IPS DF 4.7 (cell line): ENCODE results near the gene PHC2.

Source experiments
- DNase-seq: peaks from one replicate; pipeline ENCODE4 v3.0.0-alpha.2; 2013; ENCODE audit warnings: low spot score; ENCODE audit errors: extremely low read depth

Gene PHC2

GRCh38 chr1:33425900-33426299, 5.0 kb downstream of the PHC2 start:
- DNase-seq: no peak

GRCh38 chr1:33424610-33425009, 6.3 kb downstream of the PHC2 start:
- no peak for DNase-seq

GRCh38 chr1:33424205-33424604, 6.7 kb downstream of the PHC2 start:
- no peak for DNase-seq

- DNase-seq: no peak
Observed at GRCh38 chr1:33420870-33421775, 9.8 kb downstream of the PHC2 start.

- DNase-seq: no peak
Observed at GRCh38 chr1:33418811-33419210, 12.1 kb downstream of the PHC2 start.

- no peak for DNase-seq
Observed at GRCh38 chr1:33414879-33415278, 16.0 kb downstream of the PHC2 start.

- DNase-seq: no peak
Observed at GRCh38 chr1:33410091-33410701, 20.7 kb downstream of the PHC2 start.

- no peak for DNase-seq
Observed at GRCh38 chr1:33408093-33408436, 22.8 kb downstream of the PHC2 start.

GRCh38 chr1:33407352-33408092, 23.4 kb downstream of the PHC2 start:
- no peak for DNase-seq

- no peak for DNase-seq
Observed at GRCh38 chr1:33402206-33402605, 28.7 kb downstream of the PHC2 start.

- no peak for DNase-seq
Observed at GRCh38 chr1:33401471-33401870, 29.4 kb downstream of the PHC2 start.

GRCh38 chr1:33400153-33400911, 30.6 kb downstream of the PHC2 start:
- no peak for DNase-seq

- no peak for DNase-seq
Observed at GRCh38 chr1:33399375-33399774, 31.5 kb downstream of the PHC2 start.

GRCh38 chr1:33397994-33398393, 32.9 kb downstream of the PHC2 start:
- no peak for DNase-seq

GRCh38 chr1:33397125-33397506, 33.8 kb downstream of the PHC2 start:
- no peak for DNase-seq

- DNase-seq: no peak
Observed at GRCh38 chr1:33396188-33397124, 34.4 kb downstream of the PHC2 start.

- DNase-seq: no peak
Observed at GRCh38 chr1:33394770-33395169, 36.1 kb downstream of the PHC2 start.

GRCh38 chr1:33393991-33394390, 36.9 kb downstream of the PHC2 start:
- no peak for DNase-seq

GRCh38 chr1:33393524-33393923, 37.4 kb downstream of the PHC2 start:
- no peak for DNase-seq

- DNase-seq: no peak
Observed at GRCh38 chr1:33392639-33393038, 38.3 kb downstream of the PHC2 start.
